HG02588 (cell line): ENCODE results near the gene ABHD17A.

Experiments
- ATAC-seq: cut with Tn5 transposase; IDR thresholded peaks from one replicate; pipeline ENCODE4 v1.9.1; 2021; ENCODE audit warnings: mild to moderate bottlenecking, moderate library complexity; ENCODE audit not compliant: unreplicated experiment

ABHD17A gene

DNA sequence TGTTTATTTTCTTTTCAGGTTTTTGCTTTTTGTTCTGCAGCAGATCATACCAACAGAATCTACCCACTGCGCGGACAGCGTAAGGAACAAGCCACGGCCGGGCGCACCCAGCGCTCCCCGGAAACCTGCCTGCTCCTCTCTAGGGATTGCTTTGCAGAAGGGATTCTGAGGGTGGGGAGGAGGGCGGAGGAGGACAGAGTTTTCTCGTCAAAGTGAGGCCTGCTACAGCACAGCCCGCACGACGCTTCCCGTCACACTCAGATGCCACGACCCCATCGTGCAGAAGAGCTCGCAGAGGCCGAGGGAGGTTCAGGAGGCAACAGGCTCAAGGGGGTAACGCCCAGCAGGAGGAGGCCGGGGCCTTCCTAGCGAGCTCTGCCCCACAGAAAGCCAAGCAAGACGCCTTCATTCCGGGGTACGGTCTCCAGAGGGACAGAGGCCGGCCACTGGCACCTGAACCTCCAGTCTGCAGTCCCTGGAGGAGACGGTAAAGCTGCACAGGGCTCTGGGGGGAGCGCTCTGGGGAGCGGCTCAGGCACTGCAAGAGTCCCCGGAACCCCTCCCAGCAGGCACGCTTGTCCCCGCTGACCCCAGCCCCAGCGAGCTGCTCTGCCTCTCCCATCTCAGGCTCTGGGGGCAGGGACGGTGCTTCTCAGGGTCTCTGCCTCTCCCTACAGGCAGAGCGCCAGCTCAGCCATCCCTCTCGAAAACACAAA is 43.9 kb downstream of the ABHD17A start:
- ATAC-seq, result no peak

DNA sequence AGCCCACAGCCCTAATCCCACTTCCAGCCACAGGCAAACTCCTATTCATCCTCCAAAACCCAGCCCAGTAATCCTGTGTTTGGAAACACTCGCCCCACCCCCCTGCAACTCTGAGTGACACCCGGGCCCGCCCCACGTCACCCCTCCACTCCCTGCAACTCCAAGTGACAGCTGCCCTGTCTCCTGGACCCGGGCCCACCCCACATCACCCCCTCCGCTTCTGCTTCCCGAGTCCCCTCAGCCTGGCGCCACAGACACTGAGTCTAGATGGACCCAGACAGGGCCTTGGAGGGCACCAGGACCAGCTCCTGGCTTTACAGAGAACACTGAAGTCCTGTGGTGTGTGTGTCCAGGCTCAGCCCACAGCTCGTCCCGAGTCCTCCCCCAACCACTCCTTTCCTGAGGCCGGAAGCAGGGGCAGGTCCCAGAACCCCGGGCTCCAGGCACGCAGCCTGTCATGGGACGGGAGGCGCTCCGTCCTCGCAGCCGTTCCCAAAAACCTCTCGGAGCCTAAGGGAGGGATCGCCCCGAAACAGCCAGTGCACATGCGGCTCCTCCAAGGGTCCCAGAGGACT is 44.7 kb downstream of the ABHD17A start:
- ATAC-seq, result no peak

DNA sequence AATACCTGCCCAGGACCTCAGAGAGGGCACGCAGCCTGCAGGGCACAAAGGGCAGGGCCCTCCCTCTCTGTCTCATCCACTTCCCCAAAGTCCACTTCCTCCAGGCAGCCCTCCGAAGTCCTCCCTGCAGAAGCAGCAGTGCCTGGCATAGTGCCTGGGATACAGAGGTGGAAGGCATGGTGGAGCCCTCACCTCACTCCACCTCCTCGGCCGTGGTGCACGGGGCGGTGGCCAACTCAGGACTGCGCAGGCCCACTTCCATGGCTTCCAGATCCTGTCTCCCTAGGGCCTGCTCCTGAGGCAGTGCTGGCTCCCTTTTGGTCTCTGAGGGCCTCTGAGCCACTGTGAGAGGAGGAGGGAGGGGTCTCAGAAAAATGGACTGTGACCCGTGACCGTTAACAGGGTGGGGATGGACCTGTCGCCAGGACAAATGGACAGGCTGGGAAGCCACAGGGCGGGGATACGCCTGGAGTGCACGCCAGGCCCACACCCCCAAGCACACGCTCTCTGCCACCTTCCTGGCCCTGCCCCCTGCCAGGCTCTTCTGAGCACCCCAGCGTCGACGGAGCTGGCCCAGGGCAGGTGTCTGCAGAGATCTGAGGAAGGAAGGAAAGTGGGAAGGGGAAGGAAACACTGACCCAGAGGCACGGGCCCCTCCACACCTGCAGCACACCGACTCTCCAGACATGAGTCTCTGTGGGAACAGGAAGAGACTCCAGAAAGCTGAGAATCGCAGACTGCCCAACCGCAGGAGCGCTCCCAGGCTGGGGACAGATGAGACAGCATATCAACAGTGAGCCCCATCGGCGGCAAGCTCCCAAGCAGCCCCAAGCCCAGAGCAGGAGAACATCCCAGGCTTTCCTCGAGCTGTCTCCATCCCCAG is 45.4 kb downstream of the ABHD17A start:
- ATAC-seq, result no peak

DNA sequence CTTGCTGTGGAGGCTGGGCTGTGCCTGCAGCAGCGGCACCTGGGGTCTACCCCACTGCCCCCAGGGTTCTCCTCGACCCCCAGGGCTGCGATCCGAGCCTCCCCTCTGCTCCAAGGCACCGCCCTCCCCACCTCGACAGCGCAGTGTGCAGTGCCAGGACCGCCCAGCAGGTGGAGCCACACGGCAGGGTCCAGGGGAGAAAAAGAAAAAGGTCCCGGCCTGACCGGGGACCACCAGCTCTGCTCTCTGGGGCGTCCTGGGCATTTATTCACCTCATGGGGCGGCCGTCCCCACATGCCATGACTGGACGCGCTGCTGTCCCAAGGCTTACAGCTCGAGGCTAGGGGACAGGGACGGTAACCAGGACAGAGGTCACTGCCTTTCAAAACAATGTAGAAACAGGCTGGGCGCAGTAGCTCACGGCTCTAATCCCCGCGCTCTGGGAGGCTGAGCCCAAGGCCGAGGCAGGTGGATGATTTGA is 47.6 kb downstream of the ABHD17A start:
- ATAC-seq, result no peak

DNA sequence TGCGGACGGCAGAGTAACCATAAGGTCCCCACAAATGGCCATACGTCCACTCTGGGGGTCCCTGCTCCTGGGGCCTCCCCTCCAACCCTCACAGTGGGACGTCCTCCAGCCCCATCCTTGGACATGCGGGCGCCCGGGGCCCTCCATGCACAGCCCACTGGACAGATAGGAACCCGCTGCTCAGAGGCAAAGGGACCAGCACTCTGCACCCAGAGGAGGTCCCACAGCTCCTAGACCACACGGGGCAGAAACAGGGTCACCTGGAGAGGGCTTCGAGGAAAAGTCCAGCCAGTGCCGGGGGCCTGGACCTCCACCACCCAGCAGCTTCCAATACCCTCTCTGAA is 48.1 kb downstream of the ABHD17A start:
- no peak for ATAC-seq

DNA sequence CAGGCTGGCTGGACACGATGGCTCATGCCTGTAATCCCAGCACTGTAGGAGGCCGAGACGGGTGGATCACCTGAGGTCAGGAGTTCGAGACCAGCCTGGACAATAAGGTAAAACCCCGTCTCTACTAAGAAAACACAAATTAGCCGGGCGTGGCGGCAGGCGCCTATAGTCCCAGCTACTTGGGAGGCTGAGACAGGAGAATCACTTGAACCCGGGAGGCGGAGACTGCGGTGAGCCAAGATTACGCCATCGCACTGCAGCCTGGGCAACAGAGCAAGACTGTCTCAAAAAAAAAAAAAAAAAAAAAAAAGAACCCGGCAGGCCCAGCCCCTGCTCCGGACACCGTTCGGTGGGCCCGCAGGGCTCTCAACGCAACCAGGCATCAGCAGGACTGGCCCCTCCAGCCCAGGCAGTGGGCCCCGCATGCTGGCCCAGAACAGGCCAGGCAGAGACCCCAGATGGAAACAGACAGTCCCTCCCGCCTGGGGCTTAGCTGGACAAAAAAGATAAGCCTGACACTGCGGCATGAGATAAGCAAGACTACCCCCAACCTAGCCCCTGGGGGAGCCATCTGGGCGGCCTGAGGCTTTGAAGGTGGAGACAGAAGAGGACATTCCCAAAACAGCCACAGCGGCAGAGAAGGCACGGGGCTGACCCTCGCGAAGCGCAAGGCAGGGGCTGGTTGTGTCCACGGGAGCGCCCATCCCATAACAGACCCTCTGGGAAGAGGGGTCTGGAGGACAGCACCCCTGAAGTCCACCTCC is 48.7 kb downstream of the ABHD17A start:
- no peak for ATAC-seq

DNA sequence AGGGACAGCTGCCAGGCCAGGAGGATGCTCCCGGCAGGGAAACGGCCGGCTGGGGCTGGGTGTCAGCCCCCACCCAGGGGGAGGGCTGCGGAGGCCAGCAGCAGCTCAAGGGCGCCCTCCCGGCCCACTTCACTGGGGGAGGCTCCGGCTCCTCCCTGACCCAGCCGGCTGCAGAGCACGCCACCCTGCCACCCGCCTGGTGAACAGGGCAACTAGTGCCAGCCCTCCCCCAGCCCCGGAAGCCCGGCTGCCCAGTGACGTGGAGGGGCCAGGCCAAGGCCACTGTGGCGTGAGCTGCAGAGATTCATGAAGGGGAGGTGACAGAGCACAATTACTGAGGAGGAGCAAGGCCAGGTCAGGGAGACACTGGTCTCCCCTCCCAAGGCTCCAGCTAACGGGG is 51.8 kb downstream of the ABHD17A start:
- ATAC-seq, result no peak

DNA sequence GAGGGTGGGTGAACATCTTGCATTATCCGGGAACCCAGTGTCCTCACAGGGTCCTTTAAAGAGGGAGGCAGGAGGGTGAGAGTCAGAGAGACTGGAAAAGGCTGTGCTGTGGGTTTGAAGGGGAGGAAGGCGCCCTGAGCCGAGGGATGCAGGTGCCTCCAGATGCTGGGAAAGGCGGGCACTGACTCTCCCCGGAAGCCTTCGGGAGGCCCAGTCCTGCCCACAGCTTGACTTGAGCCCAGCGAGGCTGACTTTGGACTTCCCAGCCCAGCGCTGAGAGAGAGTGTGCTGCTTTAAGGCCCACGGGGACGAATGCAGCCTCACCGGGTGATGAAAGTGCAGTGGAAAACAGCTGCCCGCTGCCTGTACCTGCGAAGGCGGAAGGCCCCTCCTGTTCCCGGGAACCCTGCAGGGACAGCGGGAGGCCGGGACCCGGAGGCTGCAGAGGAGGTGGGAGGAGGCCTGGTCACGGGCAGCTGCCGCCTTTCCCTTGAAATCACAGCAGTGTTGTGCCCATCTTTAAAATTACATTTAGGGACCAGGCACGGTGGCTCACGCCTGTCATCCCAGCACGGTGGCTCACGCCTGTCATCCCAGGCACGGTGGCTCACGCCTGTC is 53.1 kb downstream of the ABHD17A start:
- ATAC-seq, result no peak

DNA sequence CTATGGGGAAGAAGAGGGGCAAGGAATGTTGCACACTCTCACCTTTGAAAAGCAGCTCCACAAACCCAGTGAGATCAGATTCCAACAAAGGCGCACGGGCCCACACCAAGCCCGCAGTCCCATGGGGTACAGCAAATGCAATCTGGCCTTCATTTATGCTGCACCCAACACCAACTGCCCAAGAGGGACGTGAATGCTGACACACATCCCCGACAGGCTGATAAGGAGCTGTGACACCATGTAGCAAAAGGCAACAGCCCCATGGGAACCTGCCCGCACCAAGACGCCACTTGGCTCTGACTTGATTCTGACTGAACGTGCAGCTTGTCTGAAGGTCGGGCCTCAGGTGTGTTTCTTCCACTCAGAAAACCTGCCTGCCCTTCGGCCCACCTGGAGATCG is 54.3 kb downstream of the ABHD17A start:
- no peak for ATAC-seq

DNA sequence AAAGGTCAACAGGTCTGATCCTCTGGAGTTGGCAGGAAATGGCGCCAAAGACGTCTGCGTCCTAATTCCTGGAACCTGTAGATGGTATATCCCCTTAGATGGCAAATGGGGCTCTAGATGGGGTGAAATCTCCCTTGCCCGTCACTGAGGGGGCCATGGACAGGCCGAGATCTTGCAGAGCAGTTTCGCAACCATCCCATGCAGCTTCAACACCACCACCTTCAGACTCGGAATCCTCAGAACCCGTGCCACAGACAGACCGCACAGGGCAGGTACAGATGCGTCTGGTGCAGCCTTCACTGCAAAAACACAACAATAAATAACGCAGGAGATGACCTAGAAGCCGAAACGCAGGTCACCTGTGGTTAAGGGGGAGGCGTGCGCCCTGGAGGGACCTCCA is 54.7 kb downstream of the ABHD17A start:
- ATAC-seq, result no peak

DNA sequence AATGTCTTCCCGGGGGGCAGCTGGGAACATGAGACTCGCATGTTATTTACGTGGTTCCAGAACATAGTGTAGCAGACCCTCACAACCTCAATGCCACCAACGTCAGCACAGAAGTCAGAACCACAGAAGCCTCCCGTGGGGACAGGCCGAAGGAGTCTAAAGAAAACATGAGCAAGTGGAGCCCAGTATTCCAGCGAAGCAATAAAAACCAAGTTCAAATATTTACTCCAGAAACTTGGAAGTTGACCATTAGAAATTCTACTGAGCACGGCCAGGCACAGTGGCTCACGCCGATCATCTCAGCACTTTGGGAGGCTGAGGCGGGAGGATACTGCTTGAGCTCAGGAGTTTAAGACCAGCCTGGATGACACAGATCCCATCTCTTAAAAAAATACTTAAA is 55.3 kb downstream of the ABHD17A start:
- ATAC-seq, result no peak

DNA sequence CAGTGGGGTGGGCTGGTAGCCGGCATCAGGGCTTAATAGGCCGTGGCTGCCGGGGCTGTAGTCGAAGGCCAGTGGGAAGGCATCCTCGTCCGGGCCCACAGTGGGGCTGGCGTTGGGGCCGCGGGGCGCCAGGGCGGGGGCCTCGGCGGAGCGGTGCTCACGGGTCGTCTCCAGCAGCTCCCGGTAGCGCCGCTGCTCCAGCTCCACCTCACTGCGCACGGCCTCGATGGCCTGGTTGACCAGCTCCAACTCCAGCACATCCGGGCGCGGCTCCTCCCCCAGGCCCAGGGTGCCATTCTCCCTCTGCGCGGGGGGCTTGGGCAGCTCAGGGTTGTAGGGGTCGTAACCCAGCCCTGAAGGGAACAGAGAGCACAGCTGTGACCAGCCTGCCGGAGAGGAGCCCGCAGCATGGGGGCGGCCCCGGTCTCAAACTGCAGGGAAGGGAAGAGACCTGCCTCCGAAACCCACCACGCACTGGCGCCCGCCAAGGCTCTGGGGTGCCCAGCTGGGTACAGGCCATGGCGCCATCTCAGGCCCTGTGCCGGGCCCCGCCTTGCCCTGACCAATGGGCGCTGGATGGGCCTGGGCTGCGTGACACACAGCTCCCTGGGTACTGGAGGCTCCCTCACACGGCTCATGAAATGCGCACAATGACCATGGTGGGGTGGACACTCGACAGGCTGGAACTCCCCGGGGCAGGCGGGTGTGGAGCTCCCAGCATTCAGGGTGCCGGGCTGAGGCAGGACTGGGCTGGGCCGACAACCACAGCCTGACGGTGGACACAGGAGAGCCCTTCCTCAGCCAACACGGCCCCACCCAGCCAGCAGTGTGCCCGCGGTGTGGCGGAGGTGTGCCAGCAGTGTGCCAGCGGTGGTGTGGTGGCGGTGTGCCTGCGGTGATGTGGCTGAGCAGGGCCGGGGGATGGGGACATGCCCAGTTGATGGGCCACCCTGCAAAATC is 56.7 kb downstream of the ABHD17A start:
- no peak for ATAC-seq

DNA sequence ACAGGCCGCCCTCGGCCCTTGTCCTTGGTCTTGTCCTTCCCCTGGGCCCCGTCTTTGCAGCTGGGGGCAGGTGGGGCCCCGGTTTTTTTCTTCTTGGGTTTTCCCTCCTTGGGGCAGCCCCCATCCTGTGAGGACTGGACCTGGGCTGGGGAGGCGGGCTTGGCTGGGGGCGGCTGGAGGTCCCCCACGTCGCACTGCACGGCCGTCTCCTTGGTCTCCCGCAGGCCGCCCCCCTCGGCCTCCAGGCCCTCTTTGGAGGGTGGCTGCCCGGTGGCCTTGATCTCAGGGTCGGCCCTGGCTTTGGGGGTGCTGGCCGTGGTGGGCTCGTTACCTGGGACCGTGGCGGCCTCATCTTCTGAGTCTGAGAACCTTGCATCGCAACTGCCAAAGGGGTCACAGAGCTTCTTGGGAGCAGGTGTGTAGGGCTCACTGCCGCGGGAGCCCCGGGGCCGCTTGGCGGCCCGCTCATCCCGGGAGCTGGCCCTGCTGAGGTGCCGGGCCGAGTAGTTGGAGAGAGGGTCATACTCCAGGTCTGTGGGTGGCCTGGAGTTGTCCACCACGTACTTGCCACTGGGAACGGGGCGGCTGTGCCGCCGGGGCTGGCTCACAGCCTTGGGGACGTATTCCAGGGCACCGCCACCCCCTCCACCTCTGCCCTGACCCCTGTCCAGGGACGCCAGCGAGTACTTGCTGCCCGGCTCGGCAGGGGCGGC is 57.6 kb downstream of the ABHD17A start:
- ATAC-seq, result no peak
